ENCODE results near the gene FAM89B.

Gene FAM89B

DNA sequence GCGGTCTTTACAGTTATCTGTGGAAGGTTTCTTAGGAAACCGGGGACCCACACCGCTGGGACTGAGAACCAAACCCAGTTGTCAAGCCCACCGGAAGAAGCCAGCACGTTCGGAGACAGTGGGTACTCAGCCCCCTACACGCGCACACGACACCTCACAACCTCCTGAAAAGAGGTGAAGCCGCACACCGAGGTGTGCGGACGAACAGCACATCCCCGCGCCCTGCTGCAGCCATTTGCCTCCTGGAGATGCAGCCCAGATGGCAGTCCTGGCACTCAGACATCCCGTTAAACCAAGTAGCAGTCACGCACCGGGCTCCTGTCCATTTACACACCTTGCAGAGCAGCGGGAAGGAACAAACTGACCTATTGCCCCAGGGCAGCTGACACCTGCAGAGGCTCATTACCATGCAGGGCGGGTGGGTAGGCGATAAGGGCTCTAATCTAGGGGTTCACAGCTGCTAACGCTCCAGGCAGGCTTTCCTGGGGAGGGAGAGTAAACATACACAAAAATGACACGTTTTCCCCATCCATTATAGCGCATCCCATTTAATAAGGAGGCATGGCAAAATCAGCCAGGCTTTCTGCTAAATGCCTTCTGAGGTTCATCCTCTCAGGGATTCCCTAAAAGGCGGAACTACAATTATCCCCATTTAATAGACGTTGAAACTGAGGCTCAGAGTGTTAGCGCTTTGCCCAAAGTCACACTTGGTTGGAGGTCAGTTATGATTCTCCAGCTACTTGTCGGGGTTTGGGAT, 2.7 kb downstream of the FAM89B start:
- peak overlapping the region; percentile 62 for H3K4me3 ChIP-seq (ENCODE audit: low read depth, low read length)
- TF ChIP-seq, protein P1, sequence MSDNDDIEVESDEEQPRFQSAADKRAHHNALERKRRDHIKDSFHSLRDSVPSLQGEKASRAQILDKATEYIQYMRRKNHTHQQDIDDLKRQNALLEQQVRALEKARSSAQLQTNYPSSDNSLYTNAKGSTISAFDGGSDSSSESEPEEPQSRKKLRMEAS (IDR thresholded peaks at IDR 0.05; ENCODE audit: low read depth, low read length): no peak
- TF ChIP-seq, protein P2, sequence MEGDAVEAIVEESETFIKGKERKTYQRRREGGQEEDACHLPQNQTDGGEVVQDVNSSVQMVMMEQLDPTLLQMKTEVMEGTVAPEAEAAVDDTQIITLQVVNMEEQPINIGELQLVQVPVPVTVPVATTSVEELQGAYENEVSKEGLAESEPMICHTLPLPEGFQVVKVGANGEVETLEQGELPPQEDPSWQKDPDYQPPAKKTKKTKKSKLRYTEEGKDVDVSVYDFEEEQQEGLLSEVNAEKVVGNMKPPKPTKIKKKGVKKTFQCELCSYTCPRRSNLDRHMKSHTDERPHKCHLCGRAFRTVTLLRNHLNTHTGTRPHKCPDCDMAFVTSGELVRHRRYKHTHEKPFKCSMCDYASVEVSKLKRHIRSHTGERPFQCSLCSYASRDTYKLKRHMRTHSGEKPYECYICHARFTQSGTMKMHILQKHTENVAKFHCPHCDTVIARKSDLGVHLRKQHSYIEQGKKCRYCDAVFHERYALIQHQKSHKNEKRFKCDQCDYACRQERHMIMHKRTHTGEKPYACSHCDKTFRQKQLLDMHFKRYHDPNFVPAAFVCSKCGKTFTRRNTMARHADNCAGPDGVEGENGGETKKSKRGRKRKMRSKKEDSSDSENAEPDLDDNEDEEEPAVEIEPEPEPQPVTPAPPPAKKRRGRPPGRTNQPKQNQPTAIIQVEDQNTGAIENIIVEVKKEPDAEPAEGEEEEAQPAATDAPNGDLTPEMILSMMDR (IDR thresholded peaks at IDR 0.05; ENCODE audit: low read depth, low read length): no peak
- no peak for TF ChIP-seq POLR2A (IDR thresholded peaks at IDR 0.05; ENCODE audit: extremely low read depth, insufficient read length)
- no peak for TF ChIP-seq MYC (IDR thresholded peaks at IDR 0.05; ENCODE audit: low read depth, low read length)
- DNase-seq (ENCODE audit: low read depth): no peak

DNA sequence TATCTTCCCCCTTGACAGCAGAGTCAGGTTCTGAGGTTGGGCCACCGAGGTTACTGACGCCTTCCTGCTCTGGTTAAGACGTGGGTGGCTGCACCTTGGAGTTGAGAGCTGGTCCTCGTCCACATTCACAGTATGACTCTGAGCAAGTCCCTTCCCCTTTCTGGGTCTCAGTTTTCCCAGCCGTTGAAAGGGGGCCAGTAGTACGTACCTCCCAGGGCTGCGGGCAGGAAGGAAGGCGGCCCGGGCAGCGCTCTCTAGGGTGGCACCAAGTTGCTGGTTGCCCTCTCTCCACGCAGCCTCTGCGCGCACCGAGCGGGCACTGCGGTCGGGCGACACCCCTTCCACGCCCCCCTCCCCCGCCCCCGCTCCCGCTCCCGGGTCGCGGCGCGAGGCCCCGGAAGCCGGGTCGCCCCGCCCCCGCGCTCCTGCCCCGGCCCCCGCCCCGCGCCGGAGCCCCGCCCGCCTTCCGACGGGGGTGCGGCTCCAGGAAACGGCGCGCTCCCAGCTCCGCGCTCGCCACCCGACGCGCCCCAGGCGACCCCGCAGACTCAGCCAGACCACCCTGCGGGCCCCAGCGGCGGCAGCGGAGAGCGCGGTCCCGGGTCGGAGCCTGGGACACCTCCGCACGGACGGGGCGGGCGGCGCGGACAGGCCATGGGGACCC, 3.4 kb downstream of the FAM89B start, which contains the start of gene EHBP1L1:
Gene EHBP1L1 (plus strand): TSS at position 486 of the 664 bp plus-strand sequence. CDS start 250 bp downstream, outside the sequence.
- DNase-seq (ENCODE audit: low read depth): peak; percentile 89
- H3K4me3 ChIP-seq (ENCODE audit: low read depth, low read length): peak within 1 kb of the TSS; percentile 62
- TF ChIP-seq MYC (IDR thresholded peaks at IDR 0.05; ENCODE audit: low read depth, low read length) (0 out of 2 replicates have a peak, but pooled peaks have one; percentile 8), POLR2A (IDR thresholded peaks at IDR 0.05; ENCODE audit: extremely low read depth, insufficient read length) (no peak)
- TF ChIP-seq, protein P1 (IDR thresholded peaks at IDR 0.05; ENCODE audit: low read depth, low read length): no peak
- TF ChIP-seq, protein P2 (IDR thresholded peaks at IDR 0.05; ENCODE audit: low read depth, low read length): no peak

DNA sequence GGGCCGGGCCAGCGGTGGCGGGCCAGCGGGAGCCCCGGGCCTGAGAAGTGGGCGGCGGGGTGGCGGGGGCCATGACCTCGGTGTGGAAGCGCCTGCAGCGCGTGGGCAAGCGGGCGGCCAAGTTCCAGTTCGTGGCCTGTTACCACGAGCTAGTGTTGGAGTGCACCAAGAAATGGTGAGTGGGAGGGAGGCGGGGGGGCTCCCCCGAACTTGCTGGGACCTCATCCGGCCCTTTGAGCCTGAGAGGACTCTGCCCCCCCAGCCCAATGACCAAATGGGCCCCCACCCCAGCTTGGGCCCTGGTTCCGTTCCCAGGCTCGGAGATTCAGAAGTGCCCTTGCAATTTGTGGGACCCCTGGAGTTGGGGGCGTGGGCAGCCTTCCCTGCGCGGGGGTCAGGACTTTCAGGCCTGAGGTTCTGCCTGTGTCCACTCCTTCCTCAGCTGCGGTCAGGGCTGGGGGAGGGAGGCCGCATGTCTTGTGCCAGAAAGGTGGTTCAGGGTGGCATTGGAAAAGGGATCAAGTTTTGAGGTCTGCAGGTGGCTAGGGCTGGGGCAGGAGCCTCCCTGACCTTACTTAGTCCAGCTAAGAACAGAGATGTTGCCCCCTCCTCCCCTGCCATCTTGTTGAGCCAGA, 4.0 kb downstream of the FAM89B start:
- peak overlapping the region; percentile 62 for H3K4me3 ChIP-seq (ENCODE audit: low read depth, low read length)
- TF ChIP-seq, protein P1 (IDR thresholded peaks at IDR 0.05; ENCODE audit: low read depth, low read length): no peak
- TF ChIP-seq POLR2A (IDR thresholded peaks at IDR 0.05; ENCODE audit: extremely low read depth, insufficient read length) (no peak), MYC (IDR thresholded peaks at IDR 0.05; ENCODE audit: low read depth, low read length) (no peak)
- TF ChIP-seq, protein P2 (IDR thresholded peaks at IDR 0.05; ENCODE audit: low read depth, low read length): no peak
- DNase-seq (ENCODE audit: low read depth): peak; percentile 39

DNA sequence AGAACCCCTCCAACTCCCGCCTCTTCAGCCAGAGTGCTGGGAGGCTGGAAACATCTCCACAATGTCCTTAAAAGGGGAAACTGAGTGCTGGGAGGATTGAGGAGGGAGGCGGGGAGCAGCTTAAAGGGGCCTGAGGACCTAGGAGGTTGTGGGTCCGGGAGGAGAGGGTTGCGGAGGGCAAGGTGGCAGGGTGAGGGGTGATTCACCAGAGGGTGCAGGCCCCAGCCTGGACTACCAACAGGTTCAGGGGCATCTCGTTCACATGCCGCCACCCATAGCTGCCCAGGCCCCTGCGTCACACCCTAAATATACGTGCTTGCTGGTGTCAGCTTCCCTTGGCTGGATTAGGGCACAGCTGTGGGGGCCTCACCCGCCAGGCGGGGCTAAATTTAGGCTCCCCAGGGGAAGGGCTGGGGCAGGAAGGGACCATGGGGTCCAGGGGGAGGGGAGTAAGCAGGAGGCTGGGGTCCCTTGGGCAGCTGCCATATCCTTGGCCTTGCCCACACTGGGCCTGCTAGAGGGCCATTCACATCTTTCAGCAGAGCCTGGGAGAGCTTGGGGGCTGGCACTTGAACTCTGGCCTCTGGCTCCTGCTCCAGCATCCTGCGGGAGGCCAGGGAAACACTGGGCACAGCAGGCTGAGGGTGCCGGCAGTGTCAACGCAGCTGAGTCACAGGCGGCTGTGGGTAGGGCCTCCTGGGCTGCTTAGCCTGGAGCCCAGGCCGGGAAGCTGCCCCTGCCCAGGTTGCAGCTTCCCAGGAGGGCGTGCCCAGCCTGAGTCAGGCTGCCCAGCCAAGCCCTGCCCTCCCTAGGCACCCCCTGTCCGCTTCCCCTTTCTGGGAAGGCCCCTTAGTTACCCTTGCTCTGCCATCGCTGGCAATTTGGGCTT, 4.8 kb downstream of the FAM89B start:
- H3K4me3 ChIP-seq (ENCODE audit: low read depth, low read length): peak overlapping the region; percentile 62
- TF ChIP-seq MYC (IDR thresholded peaks at IDR 0.05; ENCODE audit: low read depth, low read length): no peak
- TF ChIP-seq, protein P1 (IDR thresholded peaks at IDR 0.05; ENCODE audit: low read depth, low read length): no peak
- no peak for TF ChIP-seq POLR2A (IDR thresholded peaks at IDR 0.05; ENCODE audit: extremely low read depth, insufficient read length)
- TF ChIP-seq, protein P2 (IDR thresholded peaks at IDR 0.05; ENCODE audit: low read depth, low read length): no peak
- DNase-seq (ENCODE audit: low read depth): peak; percentile 89

DNA sequence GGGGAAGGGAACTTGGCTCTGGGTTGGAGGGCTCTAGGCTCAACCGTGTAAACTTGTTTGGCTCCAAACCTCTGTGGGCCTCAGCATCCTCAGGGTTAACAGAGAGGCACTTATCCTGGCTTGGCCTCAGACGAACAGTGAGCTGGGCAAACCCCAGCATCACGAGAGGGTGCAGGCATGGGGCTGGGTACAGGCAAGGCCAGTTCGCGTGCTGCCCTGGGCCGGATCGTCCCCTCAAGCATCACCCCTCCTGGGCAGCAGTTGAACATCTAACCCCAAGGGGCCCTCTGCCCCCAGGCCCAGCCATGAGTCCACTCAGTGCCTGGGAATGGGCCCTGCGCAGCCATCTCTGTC, 5.4 kb downstream of the FAM89B start:
- no peak overlapping the region for H3K4me3 ChIP-seq (ENCODE audit: low read depth, low read length)
- DNase-seq (ENCODE audit: low read depth): no peak
- TF ChIP-seq, protein P1 (IDR thresholded peaks at IDR 0.05; ENCODE audit: low read depth, low read length): no peak
- TF ChIP-seq POLR2A (IDR thresholded peaks at IDR 0.05; ENCODE audit: extremely low read depth, insufficient read length) (no peak), MYC (IDR thresholded peaks at IDR 0.05; ENCODE audit: low read depth, low read length) (no peak)
- TF ChIP-seq, protein P2 (IDR thresholded peaks at IDR 0.05; ENCODE audit: low read depth, low read length): no peak

Data from NB4 (cell line).